Neural progenitor cell (in vitro differentiated cells): ENCODE data around the gene MPP7.

Source experiments
- EZH2 ChIP-seq: fragments of 200-600 bp; sonication (generic); IDR thresholded peaks from 2 replicates; pipeline ENCODE4 v1.6.1; 2017; ENCODE audit warnings: antibody characterized with exemption, mild to moderate bottlenecking, moderate library complexity
- EZH2phosphoT487 ChIP-seq: fragments of 200-600 bp; sonication (generic); IDR thresholded peaks from 2 replicates; pipeline ENCODE4 v1.6.1; 2017; ENCODE audit warnings: antibody characterized with exemption
- TF ChIP-seq, protein P1 (sequence below): fragments of 200-600 bp; sonication (generic); IDR thresholded peaks from 2 replicates; pipeline ENCODE4 v1.5.1; 2017; ENCODE audit warnings: antibody characterized with exemption, mild to moderate bottlenecking

DNA sequence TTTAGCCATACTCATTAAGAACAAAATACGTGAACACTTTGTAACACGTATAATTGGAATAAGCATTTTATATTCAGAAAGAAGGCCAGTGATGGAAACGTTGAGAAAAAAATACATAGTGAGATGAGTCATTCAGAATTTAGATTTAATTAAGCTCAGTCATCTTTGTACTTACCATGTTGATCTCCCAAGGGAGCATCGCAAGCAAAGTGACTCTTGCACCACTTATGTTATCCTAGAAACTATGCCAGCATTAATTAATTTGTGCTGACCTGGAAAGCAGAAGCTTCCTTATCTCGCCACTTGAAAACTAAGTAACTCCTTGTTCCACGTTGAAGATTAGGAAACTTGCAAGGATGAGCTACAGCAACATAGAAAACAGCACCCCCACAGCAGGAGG is 9.7 kb upstream of the MPP7 start:
- TF ChIP-seq, protein P1, sequence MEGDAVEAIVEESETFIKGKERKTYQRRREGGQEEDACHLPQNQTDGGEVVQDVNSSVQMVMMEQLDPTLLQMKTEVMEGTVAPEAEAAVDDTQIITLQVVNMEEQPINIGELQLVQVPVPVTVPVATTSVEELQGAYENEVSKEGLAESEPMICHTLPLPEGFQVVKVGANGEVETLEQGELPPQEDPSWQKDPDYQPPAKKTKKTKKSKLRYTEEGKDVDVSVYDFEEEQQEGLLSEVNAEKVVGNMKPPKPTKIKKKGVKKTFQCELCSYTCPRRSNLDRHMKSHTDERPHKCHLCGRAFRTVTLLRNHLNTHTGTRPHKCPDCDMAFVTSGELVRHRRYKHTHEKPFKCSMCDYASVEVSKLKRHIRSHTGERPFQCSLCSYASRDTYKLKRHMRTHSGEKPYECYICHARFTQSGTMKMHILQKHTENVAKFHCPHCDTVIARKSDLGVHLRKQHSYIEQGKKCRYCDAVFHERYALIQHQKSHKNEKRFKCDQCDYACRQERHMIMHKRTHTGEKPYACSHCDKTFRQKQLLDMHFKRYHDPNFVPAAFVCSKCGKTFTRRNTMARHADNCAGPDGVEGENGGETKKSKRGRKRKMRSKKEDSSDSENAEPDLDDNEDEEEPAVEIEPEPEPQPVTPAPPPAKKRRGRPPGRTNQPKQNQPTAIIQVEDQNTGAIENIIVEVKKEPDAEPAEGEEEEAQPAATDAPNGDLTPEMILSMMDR, result no peak
- TF ChIP-seq EZH2phosphoT487 (no peak), EZH2 (no peak)
